PC-3 (cell line): ENCODE measurements around the gene SPATA16.

Experiments
- EZH2 ChIP-seq: fragments of 300-600 bp; sonication (generic); IDR thresholded peaks from one replicate; pipeline ENCODE4 v1.6.1; 2017; ENCODE audit warnings: antibody characterized with exemption, mild to moderate bottlenecking, low read length; ENCODE audit not compliant: unreplicated experiment
- TF ChIP-seq, protein P1 (sequence below): fragments of 300-600 bp; sonication (generic); conservative IDR thresholded peaks from 2 replicates; pipeline ENCODE4 v1.5.1; 2017; ENCODE audit warnings: antibody characterized with exemption, low read depth, mild to moderate bottlenecking, low read length

DNA sequence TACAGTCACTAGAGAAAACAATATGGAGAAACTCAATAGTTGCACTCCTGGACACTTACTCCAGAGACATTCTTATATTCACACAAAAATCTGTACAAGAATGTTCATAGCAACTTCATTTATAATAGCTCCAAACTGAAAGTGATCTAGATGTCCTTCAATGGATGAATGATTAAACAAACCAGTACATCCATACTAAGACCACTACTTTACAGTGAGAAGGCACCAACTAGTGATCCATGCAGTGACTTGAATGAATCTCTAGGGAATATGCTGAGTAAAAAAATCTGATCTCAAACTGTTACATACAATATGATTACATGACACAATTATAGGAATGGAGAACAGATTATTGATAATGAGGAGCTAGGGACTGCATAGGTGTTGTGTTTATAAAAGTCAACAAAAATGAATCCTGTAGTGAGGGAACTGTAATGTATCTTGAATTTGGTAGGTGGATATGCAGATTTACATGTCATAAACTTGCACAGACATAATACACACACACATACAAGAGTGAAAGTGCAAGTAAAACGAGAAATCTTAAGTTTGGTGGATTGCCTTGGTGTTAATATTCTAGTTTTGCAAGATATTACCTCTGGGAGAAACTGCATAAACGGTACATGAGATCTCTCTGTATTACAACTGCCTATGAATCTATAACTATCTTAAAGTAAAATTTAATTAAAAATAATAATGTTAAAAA is 85.7 kb downstream of the SPATA16 start:
- TF ChIP-seq EZH2: no peak
- TF ChIP-seq, protein P1, sequence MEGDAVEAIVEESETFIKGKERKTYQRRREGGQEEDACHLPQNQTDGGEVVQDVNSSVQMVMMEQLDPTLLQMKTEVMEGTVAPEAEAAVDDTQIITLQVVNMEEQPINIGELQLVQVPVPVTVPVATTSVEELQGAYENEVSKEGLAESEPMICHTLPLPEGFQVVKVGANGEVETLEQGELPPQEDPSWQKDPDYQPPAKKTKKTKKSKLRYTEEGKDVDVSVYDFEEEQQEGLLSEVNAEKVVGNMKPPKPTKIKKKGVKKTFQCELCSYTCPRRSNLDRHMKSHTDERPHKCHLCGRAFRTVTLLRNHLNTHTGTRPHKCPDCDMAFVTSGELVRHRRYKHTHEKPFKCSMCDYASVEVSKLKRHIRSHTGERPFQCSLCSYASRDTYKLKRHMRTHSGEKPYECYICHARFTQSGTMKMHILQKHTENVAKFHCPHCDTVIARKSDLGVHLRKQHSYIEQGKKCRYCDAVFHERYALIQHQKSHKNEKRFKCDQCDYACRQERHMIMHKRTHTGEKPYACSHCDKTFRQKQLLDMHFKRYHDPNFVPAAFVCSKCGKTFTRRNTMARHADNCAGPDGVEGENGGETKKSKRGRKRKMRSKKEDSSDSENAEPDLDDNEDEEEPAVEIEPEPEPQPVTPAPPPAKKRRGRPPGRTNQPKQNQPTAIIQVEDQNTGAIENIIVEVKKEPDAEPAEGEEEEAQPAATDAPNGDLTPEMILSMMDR: no peak
